Progenitor cell of endocrine pancreas (in vitro differentiated cells): Measurements from ENCODE around the gene M1AP. TPM values are rescaled to one million over a fixed set of nuclear protein-coding genes. Genes with fewer than 3 reads are reported as not detected.

Source experiments
- DNase-seq: peaks from one replicate; pipeline ENCODE4 v3.0.0; 2021; ENCODE audit warnings: low spot score; ENCODE audit not compliant: unreplicated experiment
- H3K27ac Mint-ChIP-seq: 2 replicates; pipeline ENCODE4 v1.8.0; 2021; ENCODE audit warnings: mild to moderate bottlenecking, moderate library complexity, mixed read lengths
- H3K27me3 Mint-ChIP-seq: 2 replicates; pipeline ENCODE4 v1.8.0; 2021; ENCODE audit warnings: mixed read lengths
- H3K36me3 Mint-ChIP-seq: 2 replicates; pipeline ENCODE4 v1.8.0; 2022; ENCODE audit warnings: mixed read lengths; ENCODE audit not compliant: insufficient read depth
- H3K4me1 Mint-ChIP-seq: 2 replicates; pipeline ENCODE4 v1.8.0; 2021; ENCODE audit warnings: low read depth, mixed read lengths
- H3K4me3 Mint-ChIP-seq: 2 replicates; pipeline ENCODE4 v1.8.0; 2021; ENCODE audit warnings: low read depth, mild to moderate bottlenecking, moderate library complexity, mixed read lengths
- H3K9me3 Mint-ChIP-seq: 2 replicates; pipeline ENCODE4 v1.8.0; 2021; ENCODE audit warnings: low read depth, mixed read lengths
- CTCF ChIP-seq: fragments of 200-600 bp; sonication (generic); IDR thresholded peaks from one replicate; pipeline ENCODE4 v1.5.0; 2021; ENCODE audit warnings: antibody characterized with exemption, mild to moderate bottlenecking; ENCODE audit not compliant: unreplicated experiment
- total RNA-seq: library from RNA; stranded (reverse); gene quantifications from 2 replicates; pipeline ENCODE4 v1.2.1, GENCODE V29; 2021

Gene M1AP
- total RNA-seq, 1 donor from 2014 or later: 2.5 TPM

GRCh38 chr2:74528600-74529356, 119.4 kb downstream of the M1AP start:
- no peak for TF ChIP-seq CTCF
- Mint-ChIP-seq H3K27ac (peak overlapping the region; percentile 97), H3K4me3 (peak overlapping the region; percentile 98), H3K4me1 (peaks cover 17% of the 10 kb centered on the region), H3K27me3 (no peaks in the 10 kb centered on the region), H3K9me3 (no peaks in the 10 kb centered on the region), H3K36me3 (peaks cover 14% of the 10 kb centered on the region)
- DNase-seq: no peak

GRCh38 chr2:74527741-74528140, 120.4 kb downstream of the M1AP start:
- Mint-ChIP-seq H3K27me3 (peaks cover 6% of the 10 kb centered on the region), H3K9me3 (no peaks in the 10 kb centered on the region), H3K4me3 (peak overlapping the region; percentile 98), H3K4me1 (peaks cover 17% of the 10 kb centered on the region), H3K36me3 (peaks cover 14% of the 10 kb centered on the region), H3K27ac (no peak overlapping the region)
- no peak for DNase-seq
- TF ChIP-seq CTCF: no peak

- Mint-ChIP-seq H3K27ac (no peak overlapping the region), H3K9me3 (no peaks in the 10 kb centered on the region), H3K4me3 (peak overlapping the region; percentile 38), H3K36me3 (peaks cover 11% of the 10 kb centered on the region), H3K4me1 (peaks cover 14% of the 10 kb centered on the region), H3K27me3 (peaks cover 15% of the 10 kb centered on the region)
- TF ChIP-seq CTCF: no peak
- DNase-seq: no peak
Measured at GRCh38 chr2:74526649-74527230, 121.4 kb downstream of the M1AP start.

- Mint-ChIP-seq H3K27ac (no peak within 1 kb of the TSS), H3K27me3 (peaks cover 21% of the 10 kb centered on the region), H3K36me3 (peaks cover 11% of the 10 kb centered on the region), H3K4me1 (peaks cover 13% of the 10 kb centered on the region), H3K4me3 (peak within 1 kb of the TSS; percentile 44), H3K9me3 (no peaks in the 10 kb centered on the region)
- DNase-seq: no peak
- no peak for TF ChIP-seq CTCF
Measured at GRCh38 chr2:74525717-74526648, 122.1 kb downstream of the M1AP start, which contains the start of gene DQX1. DQX1 (minus strand) TSS chr2:74526231; CDS start chr2:74525729, 502 bp downstream.
